Stomach smooth muscle (tissue), 2 donors: Measurements from ENCODE around the gene FBLN2.

Source experiments
- H3K27ac ChIP-seq: one replicate; pipeline ENCODE4 v1.7.0; 2013; ENCODE audit warnings: mild to moderate bottlenecking, low read length, inconsistent platforms
- H3K27me3 ChIP-seq, 2 donors: one replicate each; pipeline ENCODE4 v1.7.0; 2013; ENCODE audit warnings: low read length in 2 of 2; ENCODE audit not compliant: insufficient read depth in 2 of 2, control insufficient read depth in 1 of 2
- H3K36me3 ChIP-seq, 2 donors: one replicate each; pipeline ENCODE4 v1.7.0; 2013; ENCODE audit warnings: low read length in 2 of 2; ENCODE audit not compliant: control insufficient read depth in 2 of 2, insufficient read depth in 2 of 2
- H3K4me1 ChIP-seq: one replicate; pipeline ENCODE4 v1.7.0; 2013; ENCODE audit warnings: low read length; ENCODE audit not compliant: control insufficient read depth, insufficient read depth
- H3K4me3 ChIP-seq, 2 donors: one replicate each; pipeline ENCODE4 v1.7.0; 2013; ENCODE audit warnings: low read length in 2 of 2
- H3K9ac ChIP-seq, 2 donors: one replicate each; pipeline ENCODE4 v1.7.0; 2013; ENCODE audit warnings: low read length in 2 of 2, mild to moderate bottlenecking in 1 of 2
- H3K9me3 ChIP-seq, 2 donors: one replicate each; pipeline ENCODE4 v1.7.0; 2013; ENCODE audit warnings: low read length in 2 of 2; ENCODE audit not compliant: control insufficient read depth in 2 of 2
- donor health status: healthy.
- donor health status: Pancreatic carcinoma.

The FBLN2 gene

DNA sequence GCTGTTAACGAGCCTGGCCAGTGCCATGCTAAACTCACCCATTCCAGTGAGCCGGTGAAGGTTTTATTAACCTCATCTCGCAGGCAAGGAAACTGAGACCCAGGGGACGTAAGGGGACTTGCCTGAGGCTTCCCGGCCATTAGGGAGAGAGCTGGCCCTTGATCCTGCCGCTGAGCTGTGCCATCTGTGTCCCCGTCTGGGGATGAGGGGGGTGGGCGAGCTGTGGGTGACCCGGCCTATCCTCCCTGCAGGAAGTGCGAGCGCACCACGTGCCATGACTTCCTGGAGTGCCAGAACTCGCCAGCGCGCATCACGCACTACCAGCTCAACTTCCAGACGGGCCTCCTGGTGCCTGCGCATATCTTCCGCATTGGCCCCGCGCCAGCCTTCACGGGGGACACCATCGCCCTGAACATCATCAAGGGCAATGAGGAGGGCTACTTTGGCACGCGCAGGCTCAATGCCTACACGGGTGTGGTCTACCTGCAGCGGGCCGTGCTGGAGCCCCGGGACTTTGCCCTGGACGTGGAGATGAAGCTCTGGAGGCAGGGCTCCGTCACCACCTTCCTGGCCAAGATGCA, 88.5 kb downstream of the FBLN2 start:
- Histone ChIP-seq H3K9me3 (no peaks in the 10 kb centered on the region), H3K9ac (no peak overlapping the region), H3K4me3 (no peak overlapping the region), H3K4me1 (no peaks in the 10 kb centered on the region), H3K27me3 (no peaks in the 10 kb centered on the region), H3K27ac (no peak overlapping the region), H3K36me3 (no peaks in the 10 kb centered on the region)

DNA sequence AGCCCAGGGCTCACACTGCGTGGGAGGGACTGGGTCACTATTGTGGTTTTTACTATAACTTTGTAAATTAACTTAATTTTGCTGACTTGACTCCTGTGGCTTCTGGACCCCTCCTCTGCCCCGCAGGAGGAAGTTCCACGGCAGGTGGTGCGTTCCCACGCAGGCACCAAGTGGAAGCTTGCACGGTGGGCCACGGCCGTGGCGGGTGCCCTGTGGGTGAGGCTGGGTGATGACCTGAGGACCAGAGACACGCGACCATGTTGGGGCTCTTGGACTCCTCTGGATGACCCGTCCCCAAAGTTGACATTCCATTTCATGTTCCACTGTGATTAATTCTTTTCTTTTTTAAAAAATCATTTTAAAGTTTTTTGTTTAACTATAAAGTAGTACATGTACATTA, 89.0 kb downstream of the FBLN2 start:
- Histone ChIP-seq H3K4me1 (no peaks in the 10 kb centered on the region), H3K4me3 (no peak overlapping the region), H3K27ac (no peak overlapping the region), H3K9ac (no peak overlapping the region), H3K36me3 (no peaks in the 10 kb centered on the region), H3K9me3 (no peaks in the 10 kb centered on the region), H3K27me3 (no peaks in the 10 kb centered on the region)

DNA sequence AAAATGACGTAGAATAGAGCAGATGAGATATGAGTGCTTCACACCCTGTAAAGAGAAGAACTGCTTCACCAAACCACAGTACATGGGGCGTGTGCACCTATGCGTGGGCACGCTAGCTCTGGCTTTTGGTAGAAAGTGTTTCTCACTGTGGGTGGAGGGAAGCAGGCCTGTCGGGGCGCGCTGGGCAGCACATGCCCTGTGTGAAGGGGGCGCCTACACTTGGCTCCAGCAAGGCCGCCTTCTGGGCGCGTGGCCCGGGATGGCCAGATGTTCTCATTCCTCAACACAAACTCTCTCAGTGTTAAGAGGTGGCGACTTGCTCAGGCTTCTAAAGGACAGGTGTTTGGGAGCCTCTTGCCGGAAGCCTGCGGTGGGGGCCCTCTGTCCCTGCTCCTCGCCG, 90.0 kb downstream of the FBLN2 start:
- Histone ChIP-seq H3K9me3 (no peaks in the 10 kb centered on the region), H3K4me1 (no peaks in the 10 kb centered on the region), H3K9ac (no peak overlapping the region), H3K4me3 (no peak overlapping the region), H3K36me3 (no peaks in the 10 kb centered on the region), H3K27me3 (no peaks in the 10 kb centered on the region), H3K27ac (no peak overlapping the region)

DNA sequence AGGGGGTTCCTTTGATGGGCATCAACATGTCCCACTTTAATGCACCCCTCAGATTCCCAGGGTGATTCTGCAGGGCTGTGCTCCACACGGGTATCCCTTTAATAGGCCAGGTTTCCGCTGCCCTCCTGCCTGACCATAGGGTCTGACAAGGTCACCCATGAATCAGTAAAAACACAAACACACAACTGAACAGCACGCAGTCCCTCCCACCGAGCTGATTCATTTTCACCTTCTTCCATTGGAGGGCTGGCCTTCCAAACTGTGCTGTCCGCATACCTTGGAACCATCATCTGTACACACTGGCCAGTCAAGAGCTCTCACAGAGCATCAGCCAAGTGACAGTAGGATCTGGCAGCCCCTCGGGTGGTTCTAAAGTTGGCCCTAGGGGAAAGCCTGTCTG, 93.7 kb downstream of the FBLN2 start:
- no peaks in the 10 kb centered on the region for H3K9me3 ChIP-seq
- H3K4me1 ChIP-seq, result peaks cover 7% of the 10 kb centered on the region
- H3K36me3 ChIP-seq, result no peaks in the 10 kb centered on the region
- H3K27ac ChIP-seq, result no peak overlapping the region
- no peak overlapping the region for H3K9ac ChIP-seq
- H3K27me3 ChIP-seq, result peaks cover 11 to 12% of the 10 kb centered on the region in 2 donors
- H3K4me3 ChIP-seq, result no peak overlapping the region

DNA sequence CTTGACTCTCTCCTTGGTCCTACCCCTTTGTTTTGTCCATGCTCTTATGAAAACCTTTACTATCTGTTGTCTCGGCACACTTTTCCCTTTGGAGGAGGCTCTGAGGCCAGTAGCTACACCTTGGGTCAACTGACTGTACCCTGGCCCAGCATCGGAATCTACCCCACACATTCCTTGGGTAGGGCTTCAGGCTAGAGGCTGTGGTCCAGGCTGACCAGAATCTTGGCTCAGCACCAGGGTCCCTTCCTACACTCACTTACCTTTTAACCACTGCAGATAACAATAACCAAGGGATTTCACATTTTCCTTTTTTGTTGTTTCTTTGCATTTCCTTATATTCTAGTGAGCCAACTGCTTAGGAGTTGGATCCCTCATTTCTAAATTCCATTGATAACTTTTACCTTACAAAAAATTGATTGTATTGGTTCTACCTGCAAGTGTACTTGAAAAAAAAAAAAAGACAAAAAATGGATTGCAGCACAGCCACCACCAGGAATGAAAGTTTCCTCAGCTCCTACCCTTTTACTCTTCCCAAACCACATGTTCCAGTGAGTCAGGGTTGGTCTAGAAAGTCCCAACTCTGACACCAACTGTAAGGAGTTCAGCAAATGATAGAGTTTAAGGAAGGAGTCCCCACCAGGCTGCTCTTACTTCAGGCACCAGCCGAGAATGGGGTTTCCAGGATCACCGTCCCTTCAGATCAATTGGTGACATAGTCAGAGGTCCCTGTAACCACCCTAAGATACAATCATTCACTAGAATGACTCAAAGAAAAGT, 95.6 kb downstream of the FBLN2 start:
- Histone ChIP-seq H3K27me3 (peaks cover 12 to 19% of the 10 kb centered on the region in 2 donors), H3K9me3 (no peaks in the 10 kb centered on the region), H3K9ac (no peak overlapping the region), H3K36me3 (no peaks in the 10 kb centered on the region), H3K4me1 (peaks cover 15% of the 10 kb centered on the region), H3K27ac (no peak overlapping the region), H3K4me3 (no peak overlapping the region)

DNA sequence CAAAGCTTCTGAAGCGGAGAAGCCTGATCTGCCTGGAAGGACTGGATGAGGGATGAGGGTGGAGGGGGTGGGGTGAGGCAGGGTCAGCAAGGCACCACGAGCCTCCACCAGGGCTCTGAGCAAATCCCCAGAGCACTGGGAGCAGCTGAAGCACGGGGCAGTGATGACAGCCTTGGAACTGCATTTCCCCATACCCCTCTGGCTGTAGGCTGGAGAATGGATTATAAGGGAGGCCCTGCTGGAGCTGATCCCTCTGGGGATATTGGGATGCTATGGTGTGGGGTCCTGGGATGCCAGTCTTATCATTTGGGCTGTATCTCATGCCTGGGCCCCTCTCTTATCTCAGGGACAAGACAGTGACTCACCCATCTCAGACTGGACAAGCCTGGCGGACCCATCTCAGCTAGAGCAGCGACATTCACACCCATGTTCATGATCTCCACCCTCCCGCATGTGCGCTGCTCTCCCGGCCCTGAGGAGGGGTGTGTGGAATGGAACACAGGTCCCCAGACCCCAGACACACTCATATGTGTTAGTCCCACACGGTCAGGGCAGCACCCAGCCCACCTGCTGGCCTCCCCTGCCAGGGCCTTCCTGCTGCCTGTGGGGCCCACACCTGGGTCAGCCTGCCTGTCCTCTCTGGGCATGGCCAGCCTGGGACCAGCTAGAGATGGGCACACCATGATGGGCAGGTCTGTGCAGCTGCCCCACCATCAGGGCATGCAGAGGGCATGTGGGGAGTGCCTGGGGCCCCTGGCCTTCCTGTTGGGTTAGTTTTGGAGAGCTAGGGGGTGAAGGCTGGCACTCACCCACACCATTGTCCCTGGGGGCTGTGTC, 97.1 kb downstream of the FBLN2 start:
- no peaks in the 10 kb centered on the region for H3K36me3 ChIP-seq
- no peaks in the 10 kb centered on the region for H3K9me3 ChIP-seq
- H3K4me3 ChIP-seq, result no peak overlapping the region
- H3K9ac ChIP-seq, result no peak overlapping the region
- H3K4me1 ChIP-seq, result peaks cover 22% of the 10 kb centered on the region
- no peak overlapping the region for H3K27ac ChIP-seq
- H3K27me3 ChIP-seq, result peaks cover 12 to 19% of the 10 kb centered on the region in 2 donors

DNA sequence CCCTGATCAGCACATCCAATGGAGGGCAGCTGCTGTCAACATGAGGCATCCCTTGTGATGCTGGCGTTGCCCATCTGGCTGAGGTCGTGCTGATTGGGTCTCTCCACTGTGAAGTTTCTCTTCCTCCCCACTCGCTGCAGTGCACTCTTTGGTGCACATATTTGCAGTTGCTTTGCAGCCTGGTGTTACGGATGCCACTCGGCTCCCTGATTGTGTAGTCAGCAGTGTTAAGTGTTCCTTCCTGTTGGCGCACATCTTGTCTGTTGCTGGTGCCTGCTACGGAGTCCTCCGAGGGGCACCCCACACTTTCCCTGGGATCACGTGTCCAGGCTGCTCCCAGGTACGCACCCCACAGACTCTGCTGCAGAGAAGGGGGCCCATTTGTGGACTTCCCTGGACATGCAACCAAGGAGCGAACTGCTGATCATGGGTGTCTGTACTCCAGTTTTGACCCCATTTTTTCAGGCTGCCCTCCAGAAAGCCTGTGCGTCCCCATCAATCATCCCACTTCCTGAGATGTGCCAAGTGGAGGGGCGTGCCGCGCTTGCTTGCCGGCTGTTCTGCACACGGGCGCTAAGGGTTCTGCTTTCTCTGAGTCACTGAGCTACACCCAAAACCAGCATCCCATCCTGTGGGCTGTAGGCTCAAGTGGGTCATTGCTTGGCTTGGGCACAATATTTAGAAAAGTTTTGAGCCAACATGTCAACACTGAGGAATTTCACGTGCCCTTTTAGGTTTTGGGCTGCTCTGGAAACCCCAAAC, 98.6 kb downstream of the FBLN2 start:
- H3K4me3 ChIP-seq, result peak overlapping the region; percentile 19 to 47
- no peaks in the 10 kb centered on the region for H3K36me3 ChIP-seq
- H3K9me3 ChIP-seq, result no peaks in the 10 kb centered on the region
- H3K27me3 ChIP-seq, result peaks cover 13 to 19% of the 10 kb centered on the region in 2 donors
- H3K27ac ChIP-seq, result no peak overlapping the region
- peaks cover 22% of the 10 kb centered on the region for H3K4me1 ChIP-seq
- H3K9ac ChIP-seq, result no peak overlapping the region

DNA sequence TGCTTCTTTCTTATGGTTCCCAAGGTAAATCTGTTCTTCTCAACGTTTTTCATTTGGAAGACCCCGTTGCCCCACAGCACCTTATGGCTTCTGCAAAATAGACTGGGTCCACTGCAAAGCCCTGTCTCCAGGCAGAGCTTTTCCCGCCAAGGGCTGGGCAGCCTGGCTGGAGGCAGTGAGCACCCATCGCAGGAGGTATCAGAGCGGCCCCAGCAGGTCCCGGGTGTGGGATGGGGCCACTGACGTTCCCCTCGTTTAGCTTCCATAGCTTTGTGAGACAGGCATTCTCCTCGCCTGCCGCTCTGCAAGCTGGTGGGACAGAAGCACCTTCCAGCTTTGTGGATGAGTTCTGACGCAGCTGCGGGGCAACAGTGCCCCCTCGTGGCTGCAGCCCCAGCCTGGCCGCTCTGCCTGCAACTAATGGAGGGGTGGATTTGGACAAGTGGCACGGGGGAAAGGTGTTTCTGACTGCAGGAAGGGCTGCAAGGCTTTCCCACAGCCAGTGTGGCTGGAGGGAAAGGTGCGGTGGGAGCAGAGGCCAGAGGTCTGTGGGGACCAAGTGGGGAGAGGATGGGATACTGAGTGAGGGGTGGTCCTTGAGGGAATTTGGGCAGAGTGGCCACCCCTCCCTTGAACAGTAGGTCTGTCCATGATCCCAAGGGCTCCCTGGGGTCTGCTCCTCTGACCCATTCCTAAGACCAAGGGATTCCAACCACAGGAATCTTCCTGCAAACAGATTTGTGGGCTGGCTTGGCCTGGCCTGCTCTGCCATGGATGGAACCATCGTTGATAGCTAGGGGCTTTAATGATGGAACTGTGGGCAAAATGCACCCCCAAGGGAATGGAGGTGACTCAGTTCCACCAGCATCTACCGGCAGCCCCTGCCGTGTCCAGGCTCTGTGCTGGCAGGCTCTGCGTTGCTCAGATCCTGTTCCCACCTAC, 99.4 kb downstream of the FBLN2 start:
- H3K4me1 ChIP-seq, result peaks cover 22% of the 10 kb centered on the region
- H3K9ac ChIP-seq, result no peak overlapping the region
- peak overlapping the region; percentile 19 to 47 for H3K4me3 ChIP-seq
- H3K27ac ChIP-seq, result no peak overlapping the region
- H3K9me3 ChIP-seq, result no peaks in the 10 kb centered on the region
- H3K36me3 ChIP-seq, result no peaks in the 10 kb centered on the region
- H3K27me3 ChIP-seq, result peaks cover 13 to 19% of the 10 kb centered on the region in 2 donors

DNA sequence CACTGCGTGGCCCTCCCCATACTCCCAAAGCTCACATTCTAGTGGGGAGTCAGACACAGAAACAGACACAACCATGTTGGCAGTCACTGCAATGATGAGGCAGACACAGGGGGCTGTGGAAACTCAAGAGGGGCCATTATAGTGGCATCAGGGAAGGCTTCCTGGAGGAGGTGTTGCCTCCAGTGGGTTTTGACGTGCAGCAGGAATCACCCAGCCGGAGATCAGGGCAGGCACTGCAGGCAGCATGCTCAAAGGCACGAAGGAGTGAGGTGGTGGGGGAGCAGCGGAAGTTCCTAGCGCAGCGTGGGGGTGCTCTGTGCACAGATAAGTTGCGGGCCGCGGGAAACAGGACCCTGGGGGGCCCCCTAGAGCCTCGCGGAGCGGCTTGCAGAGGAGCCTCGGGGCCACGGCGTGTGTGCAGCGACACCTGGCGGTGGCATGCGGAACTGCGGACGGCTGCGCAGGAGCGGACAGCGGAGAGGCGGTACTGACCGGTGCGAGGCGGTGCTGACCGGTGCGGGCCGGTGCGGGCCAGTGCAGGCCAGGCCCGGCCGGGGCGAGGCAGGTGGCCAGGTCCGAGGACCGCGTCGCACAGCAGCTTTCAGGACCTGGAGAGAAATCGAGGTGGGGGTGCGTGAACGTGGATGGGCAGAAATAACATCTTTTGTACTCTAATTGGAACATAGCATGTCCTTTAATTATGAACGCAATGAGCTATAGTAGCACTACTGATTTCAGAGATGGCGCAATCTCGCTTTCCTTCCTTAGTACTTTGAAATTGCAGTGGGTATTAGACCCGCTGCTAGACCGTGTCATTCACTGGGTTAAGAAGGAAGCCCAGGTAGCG, 101.5 kb downstream of the FBLN2 start:
- Histone ChIP-seq H3K4me3 (peak overlapping the region in 1 of 2 donors; percentile 47), H3K27ac (no peak overlapping the region), H3K36me3 (no peaks in the 10 kb centered on the region), H3K9ac (peak overlapping the region in 1 of 2 donors; percentile 36), H3K27me3 (peaks cover 17 to 36% of the 10 kb centered on the region in 2 donors), H3K9me3 (no peaks in the 10 kb centered on the region), H3K4me1 (peaks cover 29% of the 10 kb centered on the region)
